Endometrial microvascular endothelial cells (primary cell): ENCODE data around the gene HOXC5. TPM values are rescaled to one million over a fixed set of nuclear protein-coding genes. Genes with fewer than 3 reads are reported as not detected.

Experiments used
- in situ Hi-C: cut with HindIII; loops from 2 replicates; pipeline ENCODE4 v1.10.0; 2017; ENCODE audit warnings: low sequenced_read_pairs, low pct_unique_long_range_greater_than_20kb; ENCODE audit errors: inconsistent ontology term
- total RNA-seq: library from RNA; depleted of rRNA; stranded (reverse); fragments of >200 nt; gene quantifications from one replicate; pipeline ENCODE4 v1.2.3, GENCODE V29; 2015; ENCODE audit errors: inconsistent ontology term

HOXC5 gene
- total RNA-seq, 1 donor from 2014 or later, result not detected

DNA sequence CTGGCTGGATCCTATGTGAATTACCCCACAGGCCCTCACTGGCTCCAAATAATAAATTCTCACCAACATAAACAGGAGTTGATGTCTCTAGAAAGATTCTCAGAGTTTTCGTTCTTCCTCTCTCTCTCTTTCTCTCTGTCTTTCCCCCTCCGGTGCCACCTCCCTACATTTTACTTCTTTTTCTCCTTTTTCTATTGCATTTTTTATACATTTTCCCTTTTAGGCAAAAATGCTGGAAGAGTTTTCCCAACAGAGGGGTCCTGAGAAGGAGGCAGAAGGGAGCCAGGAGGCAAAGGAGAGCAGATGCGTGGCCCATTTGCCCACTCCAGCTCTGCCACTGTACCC is 5.4 kb upstream of the HOXC5 start:
- in situ Hi-C loops, result no loop called here

GRCh38 chr12:54028314-54029201 is 4.3 kb upstream of the HOXC5 start, which contains the start of gene HOXC6:
HOXC6 (plus strand) TSS chr12:54028440; CDS start chr12:54028522, 82 bp downstream.
- in situ Hi-C loops, result no loop called here

DNA sequence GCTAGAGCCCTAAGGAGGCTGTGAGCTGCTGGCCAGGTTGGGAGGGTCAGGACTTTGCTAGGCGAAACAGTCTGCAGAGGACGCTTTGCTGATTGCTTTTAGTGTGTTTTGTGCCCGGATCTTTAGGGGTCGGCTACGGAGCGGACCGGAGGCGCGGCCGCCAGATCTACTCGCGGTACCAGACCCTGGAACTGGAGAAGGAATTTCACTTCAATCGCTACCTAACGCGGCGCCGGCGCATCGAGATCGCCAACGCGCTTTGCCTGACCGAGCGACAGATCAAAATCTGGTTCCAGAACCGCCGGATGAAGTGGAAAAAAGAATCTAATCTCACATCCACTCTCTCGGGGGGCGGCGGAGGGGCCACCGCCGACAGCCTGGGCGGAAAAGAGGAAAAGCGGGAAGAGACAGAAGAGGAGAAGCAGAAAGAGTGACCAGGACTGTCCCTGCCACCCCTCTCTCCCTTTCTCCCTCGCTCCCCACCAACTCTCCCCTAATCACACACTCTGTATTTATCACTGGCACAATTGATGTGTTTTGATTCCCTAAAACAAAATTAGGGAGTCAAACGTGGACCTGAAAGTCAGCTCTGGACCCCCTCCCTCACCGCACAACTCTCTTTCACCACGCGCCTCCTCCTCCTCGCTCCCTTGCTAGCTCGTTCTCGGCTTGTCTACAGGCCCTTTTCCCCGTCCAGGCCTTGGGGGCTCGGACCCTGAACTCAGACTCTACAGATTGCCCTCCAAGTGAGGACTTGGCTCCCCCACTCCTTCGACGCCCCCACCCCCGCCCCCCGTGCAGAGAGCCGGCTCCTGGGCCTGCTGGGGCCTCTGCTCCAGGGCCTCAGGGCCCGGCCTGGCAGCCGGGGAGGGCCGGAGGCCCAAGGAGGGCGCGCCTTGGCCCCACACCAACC is 3.1 kb upstream of the HOXC5 start:
- in situ Hi-C loops, result no loop called here

DNA sequence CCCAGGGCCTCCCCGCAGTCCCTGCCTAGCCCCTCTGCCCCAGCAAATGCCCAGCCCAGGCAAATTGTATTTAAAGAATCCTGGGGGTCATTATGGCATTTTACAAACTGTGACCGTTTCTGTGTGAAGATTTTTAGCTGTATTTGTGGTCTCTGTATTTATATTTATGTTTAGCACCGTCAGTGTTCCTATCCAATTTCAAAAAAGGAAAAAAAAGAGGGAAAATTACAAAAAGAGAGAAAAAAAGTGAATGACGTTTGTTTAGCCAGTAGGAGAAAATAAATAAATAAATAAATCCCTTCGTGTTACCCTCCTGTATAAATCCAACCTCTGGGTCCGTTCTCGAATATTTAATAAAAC is 2.4 kb upstream of the HOXC5 start:
- in situ Hi-C loops, result no loop called here

DNA sequence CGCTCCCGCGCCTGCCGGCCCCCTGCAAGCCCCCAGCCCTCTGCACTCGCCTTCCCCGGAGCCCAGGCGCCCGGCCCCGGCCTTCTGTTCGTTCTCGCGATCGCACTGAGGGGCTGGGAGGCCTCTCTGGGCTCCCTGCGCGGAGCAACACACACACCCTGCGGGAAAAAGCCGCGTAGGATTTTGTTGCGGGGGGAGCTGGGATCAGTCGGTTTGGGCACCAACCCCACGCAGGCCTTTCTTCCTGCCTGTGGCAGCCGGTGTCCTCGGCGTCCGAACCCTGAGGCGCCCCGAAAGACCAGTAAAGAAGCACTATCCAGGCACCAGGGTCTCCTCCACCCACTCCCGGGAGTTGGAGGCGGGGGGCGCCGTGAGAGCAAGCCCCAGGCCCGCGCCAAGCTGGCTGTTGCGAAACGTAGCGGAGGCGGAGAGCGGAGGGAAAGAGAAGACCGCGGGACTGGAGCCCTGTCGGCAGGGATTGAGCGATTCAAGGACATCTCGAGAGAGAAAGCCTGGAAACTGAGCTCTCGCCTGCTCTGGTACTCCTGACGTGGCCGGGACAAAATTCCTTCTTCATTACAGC is 1.9 kb upstream of the HOXC5 start:
- in situ Hi-C loops, result no loop called here

DNA sequence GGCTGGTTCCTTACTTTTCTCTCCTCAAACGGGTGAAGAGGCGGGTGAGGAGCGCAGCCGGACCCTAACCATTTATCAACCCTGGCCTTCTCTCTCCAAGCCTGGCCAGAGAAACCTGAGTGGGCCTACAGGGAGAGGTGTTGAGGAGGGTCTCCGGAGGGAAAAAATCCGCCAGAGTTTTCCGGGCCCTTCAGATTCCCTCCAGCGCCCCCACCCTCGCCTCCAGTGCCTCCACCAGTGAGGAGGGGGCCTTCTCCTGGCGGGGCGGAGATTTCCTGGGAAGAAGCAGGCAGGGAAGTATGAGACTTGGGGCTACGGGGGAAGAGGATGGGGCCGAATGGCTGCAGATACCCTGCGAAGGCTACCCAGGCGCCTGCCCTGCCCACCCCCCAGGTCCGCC is 1.4 kb upstream of the HOXC5 start:
- in situ Hi-C loops, result no loop called here

GRCh38 chr12:54032086-54032619 is 697 bp upstream of the HOXC5 start:
- in situ Hi-C loops, result no loop called here

DNA sequence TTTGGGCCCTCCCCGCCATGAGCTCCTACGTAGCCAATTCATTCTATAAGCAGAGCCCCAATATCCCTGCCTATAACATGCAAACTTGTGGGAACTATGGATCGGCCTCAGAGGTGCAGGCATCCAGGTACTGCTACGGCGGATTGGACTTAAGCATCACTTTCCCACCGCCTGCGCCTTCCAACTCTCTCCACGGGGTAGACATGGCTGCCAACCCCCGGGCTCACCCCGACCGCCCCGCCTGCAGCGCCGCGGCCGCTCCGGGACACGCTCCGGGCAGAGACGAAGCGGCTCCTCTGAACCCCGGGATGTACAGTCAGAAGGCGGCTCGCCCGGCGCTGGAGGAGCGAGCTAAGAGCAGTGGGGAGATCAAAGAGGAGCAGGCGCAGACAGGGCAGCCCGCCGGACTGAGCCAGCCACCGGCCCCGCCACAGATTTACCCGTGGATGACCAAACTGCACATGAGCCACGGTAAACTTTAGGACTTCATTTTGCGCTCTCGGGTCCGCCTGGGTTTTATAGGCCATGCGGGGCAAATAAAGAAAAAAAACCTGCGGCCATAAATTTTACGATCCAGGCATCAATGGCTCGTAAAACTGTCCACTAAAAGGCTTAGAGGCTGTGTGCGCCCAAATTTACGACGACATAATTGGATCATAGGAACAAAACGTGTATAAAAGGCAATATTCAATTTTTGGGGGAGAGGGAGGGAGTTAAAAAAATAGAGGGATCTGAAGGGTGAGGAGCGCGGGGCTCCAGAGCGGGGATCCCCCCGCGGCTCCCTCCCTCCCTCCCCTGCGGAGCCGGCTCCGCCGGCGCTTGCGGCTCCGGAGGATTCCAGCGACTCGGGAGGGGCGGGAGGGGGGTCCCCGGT is 493 bp downstream of the HOXC5 start:
- in situ Hi-C loops, result no loop called here

DNA sequence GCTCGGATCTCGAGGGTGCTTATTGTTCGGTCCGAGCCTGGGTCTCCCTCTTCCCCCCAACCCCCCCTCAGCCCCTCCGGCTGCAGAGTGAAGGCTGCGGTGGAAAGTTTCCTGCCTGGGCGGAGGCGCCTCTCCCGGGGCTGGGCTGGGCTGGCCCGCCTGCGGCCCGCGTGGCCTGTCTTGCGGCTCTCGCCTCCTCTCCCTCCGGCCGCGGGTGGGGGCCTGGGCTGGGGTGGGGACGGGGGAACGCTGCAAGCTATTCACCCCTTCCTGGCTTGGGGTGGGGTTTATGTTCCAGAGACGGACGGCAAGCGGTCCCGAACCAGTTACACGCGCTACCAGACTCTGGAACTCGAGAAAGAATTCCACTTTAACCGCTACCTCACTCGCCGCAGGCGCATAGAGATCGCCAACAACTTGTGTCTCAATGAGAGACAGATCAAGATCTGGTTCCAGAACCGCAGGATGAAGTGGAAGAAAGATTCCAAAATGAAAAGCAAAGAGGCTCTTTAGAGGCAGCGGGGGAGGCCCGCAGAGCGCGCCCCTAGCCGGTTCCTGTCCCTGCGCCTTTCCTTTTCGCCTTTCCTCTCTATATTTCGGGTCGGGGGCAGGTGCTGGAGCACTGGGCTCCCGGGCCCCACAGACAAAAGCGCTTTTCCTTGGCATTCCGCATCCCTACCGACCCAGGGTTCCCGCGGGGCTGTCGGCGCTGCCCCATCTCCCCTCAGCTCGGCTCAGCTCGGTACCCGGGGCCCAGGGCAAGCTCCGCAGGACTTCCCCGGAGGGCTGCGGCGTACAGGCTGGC is 1.3 kb downstream of the HOXC5 start:
- in situ Hi-C loops, result no loop called here

GRCh38 chr12:54034785-54035310 is 2.0 kb downstream of the HOXC5 start:
- in situ Hi-C loops, result no loop called here

GRCh38 chr12:54035568-54036264 is 2.9 kb downstream of the HOXC5 start:
- in situ Hi-C loops, result no loop called here

GRCh38 chr12:54036620-54037359 is 3.9 kb downstream of the HOXC5 start:
- in situ Hi-C loops, result no loop called here

DNA sequence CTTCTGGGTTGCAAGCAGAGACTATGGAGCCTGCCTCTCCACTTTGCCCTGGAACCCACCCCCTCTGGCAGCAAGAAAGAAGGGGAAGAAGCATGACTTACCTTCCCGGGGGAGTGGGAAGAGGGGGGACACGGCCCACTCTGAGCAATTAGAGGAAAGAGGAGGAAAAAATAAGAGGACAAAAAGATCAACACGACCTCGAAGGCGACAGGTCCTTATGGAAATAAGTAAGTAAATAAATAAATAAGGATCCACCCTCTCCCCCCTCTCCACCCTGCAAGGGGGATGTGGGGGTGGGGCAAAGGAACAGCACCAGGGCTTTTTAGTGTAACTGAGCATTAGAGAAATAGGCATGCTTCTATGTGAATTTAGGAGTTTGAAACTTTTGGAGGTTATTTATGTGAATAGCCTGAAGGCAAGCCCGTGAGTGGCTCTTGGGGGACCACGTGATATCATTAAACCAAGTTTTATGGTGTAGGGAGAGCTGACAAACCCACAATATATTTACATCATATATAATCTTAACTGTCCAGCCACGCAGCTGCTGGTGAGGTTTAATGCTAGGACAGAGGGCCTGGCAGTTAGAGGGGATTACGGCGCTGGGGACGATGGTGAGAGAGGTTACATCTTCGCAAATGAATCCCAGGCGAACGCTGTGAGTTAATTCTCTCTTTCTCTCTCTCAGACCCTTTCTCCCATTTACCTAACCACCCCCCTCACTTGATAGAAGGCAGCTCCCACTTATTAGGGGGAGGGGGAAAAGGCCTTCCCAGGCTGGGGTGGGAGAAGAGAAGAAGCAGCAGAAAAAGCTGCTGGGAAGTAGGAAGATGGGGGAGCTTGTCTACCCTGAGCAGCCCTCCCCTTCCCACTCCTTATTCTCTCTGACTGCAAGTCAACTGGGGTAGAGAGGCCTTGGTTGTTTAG is 4.8 kb downstream of the HOXC5 start:
- in situ Hi-C loops, result no loop called here

- in situ Hi-C loops, result no loop called here
Measured at GRCh38 chr12:54038284-54038870, 5.5 kb downstream of the HOXC5 start.

DNA sequence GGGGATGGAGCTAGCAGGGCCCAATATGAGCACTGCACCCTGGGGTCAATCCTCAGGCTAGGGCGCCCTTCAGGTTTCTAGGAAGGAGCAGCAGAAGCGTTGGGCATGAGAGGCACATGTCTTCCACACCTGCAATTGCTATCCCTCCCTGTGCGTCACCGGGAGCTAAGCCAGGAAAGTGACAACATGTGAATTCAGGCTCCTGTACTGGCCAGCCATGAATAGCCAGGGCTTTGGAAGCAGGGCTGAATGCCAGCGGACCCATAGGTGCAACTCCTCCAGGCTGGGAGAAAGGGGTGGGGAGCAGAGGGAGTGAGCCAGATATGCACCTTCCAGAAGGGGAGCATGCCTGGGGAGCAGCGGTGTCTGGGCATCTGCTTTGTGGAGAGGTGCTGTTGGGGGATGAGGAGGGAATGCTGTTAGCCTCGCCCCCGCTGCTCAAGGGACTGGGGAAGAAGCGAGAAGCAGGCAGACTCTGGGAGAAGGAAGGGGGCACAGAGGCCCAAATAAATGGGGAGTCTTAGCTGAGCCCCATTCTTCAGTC is 6.1 kb downstream of the HOXC5 start:
- in situ Hi-C loops, result no loop called here
